HL-60 (cell line): Measurements from ENCODE around the gene MTMR6.

Experiments used
- POLR2AphosphoS5 ChIP-seq: IDR thresholded peaks from 2 replicates; pipeline ENCODE4 v1.6.1; 2012; ENCODE audit warnings: low read depth
- TF ChIP-seq, protein P1 (sequence below): IDR thresholded peaks from one replicate; pipeline ENCODE4 v1.5.1; 2011; ENCODE audit warnings: low read length, control low read depth, inconsistent platforms; ENCODE audit not compliant: insufficient read depth

- TF ChIP-seq, protein P1, sequence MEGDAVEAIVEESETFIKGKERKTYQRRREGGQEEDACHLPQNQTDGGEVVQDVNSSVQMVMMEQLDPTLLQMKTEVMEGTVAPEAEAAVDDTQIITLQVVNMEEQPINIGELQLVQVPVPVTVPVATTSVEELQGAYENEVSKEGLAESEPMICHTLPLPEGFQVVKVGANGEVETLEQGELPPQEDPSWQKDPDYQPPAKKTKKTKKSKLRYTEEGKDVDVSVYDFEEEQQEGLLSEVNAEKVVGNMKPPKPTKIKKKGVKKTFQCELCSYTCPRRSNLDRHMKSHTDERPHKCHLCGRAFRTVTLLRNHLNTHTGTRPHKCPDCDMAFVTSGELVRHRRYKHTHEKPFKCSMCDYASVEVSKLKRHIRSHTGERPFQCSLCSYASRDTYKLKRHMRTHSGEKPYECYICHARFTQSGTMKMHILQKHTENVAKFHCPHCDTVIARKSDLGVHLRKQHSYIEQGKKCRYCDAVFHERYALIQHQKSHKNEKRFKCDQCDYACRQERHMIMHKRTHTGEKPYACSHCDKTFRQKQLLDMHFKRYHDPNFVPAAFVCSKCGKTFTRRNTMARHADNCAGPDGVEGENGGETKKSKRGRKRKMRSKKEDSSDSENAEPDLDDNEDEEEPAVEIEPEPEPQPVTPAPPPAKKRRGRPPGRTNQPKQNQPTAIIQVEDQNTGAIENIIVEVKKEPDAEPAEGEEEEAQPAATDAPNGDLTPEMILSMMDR, result no peak
- no peak for TF ChIP-seq POLR2AphosphoS5
Observed at GRCh38 chr13:25203127-25203740, 84.1 kb downstream of the MTMR6 start.
